Measurements from ENCODE around the gene MRPL38.

Gene MRPL38

DNA sequence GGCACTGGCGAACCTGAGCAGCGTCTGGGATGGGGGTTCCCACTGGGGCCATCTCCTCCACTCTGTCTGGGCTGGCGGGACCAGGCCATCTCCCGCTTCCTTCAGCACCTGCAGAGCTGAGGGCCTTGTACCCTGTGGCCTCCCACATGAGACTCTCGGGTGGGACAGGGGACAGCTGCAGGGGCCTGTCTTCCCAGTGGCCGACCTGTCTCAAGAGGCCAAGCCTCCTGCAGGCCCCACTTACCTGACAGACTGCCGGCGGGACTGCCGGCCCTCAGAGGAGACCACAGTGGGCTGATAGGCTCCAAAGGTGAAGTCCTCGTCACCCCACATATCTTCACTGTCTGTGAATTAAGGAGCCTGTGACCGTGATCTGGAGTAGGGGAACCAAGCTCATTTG, 20.4 kb upstream of the MRPL38 start:
- ATAC-seq, result no peak
- H3K27ac Mint-ChIP-seq, result no peak overlapping the region
- no peaks in the 10 kb centered on the region for H3K4me1 Mint-ChIP-seq
- peaks cover 9% of the 10 kb centered on the region for H3K36me3 Mint-ChIP-seq
- no peaks in the 10 kb centered on the region for H3K27me3 Mint-ChIP-seq
- H3K4me3 Mint-ChIP-seq, result no peak overlapping the region
- no peaks in the 10 kb centered on the region for H3K9me3 Mint-ChIP-seq

DNA sequence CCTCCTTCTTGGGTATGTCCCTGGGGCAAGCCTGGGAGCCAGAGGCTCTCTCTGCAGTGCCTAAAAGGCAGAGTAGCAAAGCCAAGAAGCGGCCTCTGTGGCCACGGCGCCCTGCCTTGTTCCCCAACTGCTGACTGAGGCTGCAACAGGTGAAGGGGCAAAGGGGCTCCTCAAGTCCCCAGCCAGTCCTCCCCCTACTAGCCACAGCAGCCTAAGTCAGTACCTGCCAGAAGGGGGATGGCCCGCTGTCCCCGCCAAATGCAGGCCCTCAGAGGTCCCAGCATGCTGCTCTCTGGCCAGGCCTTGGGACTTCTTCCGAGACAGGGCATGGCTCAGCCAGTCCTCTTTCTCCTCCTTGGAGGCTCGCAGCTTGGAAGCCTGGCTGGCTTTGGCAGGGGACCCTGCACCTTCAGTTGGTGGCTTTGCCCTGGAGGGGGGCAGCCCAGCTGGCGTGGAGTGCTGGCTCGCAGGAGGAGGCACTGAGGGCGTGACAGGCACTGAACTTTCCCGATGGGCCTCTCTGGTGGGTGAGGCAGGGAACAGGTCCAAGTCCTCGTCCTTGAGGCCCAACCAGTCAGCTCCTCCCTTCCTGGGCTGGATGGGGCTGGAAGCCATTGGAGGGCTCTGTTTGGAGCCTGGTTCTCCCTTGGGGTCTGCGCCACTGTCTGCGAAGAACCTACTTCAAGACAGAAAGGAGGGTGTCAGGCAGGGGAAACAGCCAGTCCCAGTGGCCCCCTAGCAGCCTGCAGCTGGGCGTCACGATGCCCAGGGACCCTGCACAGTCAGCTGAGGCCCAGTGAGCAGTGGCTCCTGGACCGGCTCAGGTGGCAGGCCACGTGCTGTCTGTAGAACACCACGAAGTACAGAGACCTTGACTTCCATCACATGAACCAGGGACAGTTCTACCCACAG, 18.5 kb upstream of the MRPL38 start:
- no peak for ATAC-seq
- no peaks in the 10 kb centered on the region for H3K9me3 Mint-ChIP-seq
- peaks cover 17% of the 10 kb centered on the region for H3K36me3 Mint-ChIP-seq
- no peaks in the 10 kb centered on the region for H3K4me1 Mint-ChIP-seq
- no peak overlapping the region for H3K4me3 Mint-ChIP-seq
- H3K27ac Mint-ChIP-seq, result no peak overlapping the region
- no peaks in the 10 kb centered on the region for H3K27me3 Mint-ChIP-seq

DNA sequence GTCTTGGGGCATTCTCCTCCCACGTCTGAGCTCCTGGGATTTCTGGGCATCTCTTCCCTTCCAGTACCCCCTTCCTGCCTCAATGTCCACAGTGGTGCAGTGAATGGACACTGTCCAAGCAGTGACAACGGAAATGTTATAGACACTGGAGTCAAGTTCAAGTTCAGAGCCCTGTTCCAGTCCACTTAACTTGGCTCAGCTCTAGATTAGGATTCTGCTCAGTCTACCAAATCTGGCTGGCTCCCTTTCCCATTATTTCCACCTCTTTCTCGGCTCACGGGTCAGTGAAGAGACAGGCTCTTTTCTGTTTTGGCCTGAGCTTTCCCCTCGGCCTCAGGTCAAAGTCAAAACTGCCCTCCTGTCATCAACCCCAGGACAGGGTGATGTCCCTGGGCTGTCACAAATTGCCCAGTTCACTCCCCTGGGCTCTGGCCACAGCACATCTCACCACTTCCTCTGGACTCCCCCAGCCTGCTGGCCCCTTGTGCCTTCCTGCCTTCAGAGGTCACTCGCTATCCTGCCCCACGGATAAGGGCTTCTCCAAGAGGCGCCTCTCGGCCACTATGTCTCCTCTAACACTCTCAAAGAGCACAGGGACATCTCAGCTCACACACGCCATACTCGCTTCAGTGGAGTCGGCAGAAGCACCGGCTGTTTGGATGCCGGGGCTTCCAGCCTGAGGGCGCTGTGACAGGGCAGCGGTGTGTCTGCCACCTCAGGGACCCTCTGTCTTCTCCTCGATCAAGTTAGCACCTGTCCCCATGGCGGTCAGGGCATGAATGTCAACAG, 17.7 kb upstream of the MRPL38 start:
- Mint-ChIP-seq H3K36me3 (peaks cover 18% of the 10 kb centered on the region), H3K4me3 (no peak overlapping the region), H3K4me1 (no peaks in the 10 kb centered on the region), H3K27ac (no peak overlapping the region), H3K27me3 (no peaks in the 10 kb centered on the region), H3K9me3 (no peaks in the 10 kb centered on the region)
- ATAC-seq, result no peak

DNA sequence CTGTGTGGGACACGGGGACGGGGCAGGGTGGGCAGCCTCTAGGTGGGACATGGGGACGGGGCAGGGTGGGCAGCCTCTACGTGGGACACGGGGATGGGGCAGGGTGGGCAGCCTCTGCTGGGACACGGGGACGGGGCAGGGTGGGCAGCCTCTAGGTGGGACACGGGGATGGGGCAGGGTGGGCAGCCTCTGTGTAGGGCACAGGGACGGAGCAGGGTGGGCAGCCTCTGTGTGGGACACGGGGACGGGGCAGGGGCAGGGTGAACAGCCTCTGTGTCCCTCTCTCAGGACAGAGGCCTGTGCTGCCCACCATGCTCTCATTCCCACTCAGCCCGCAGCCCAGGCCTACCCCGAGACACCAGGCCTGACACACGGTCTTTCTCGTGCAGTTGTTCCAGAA, 16.9 kb upstream of the MRPL38 start:
- Mint-ChIP-seq H3K9me3 (no peaks in the 10 kb centered on the region), H3K27me3 (no peaks in the 10 kb centered on the region), H3K27ac (no peak overlapping the region), H3K36me3 (peaks cover 19% of the 10 kb centered on the region), H3K4me1 (no peaks in the 10 kb centered on the region), H3K4me3 (no peak overlapping the region)
- ATAC-seq, result no peak

DNA sequence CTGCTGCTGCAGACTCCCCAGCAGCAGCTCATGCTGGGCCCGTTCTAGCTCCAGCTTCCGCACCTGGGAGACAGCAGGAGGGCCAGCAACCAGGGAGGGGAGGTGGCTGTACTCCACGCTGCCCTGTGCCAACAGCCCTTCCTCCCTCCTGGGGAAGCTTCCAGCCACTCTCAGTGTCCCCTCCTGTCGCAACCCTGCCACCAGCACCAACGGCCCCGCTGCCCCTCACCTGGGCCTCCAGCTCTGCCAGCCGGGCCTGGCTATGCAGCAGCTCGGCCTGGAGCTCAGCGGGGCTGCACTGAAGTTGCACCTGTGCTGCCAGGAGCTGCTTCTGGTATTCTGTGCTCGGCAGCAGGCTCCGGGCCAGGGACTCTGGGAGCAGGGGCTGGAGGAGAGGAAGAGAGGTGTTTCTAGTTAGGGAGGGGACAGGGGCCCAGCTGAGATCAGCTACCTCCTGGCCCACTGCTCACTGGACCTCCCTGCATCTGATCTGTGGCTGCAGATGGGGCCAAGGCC, 15.4 kb upstream of the MRPL38 start:
- ATAC-seq, result no peak
- H3K4me3 Mint-ChIP-seq, result no peak overlapping the region
- no peaks in the 10 kb centered on the region for H3K4me1 Mint-ChIP-seq
- H3K27ac Mint-ChIP-seq, result no peak overlapping the region
- H3K9me3 Mint-ChIP-seq, result no peaks in the 10 kb centered on the region
- H3K36me3 Mint-ChIP-seq, result peaks cover 17% of the 10 kb centered on the region
- no peaks in the 10 kb centered on the region for H3K27me3 Mint-ChIP-seq

DNA sequence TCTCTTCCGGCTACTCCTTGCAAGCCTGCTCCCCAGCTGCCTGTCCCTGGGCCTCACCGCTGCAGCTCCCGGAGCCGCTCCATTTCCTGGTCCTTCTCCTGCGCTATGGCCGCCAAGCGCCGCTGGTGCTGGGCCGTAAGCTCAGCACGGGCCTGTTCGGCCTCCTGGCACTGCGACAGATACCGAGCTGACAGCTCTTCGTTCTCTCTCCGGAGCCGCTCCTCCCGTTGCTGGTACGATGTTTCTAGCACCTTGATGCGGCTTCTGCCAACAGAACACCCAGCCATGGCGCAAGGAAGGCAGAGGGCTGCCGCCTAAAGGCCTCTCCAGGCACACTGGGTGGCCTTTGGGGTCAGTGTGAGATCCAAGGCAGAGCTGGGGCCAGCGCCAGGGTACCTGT, 14.9 kb upstream of the MRPL38 start:
- no peaks in the 10 kb centered on the region for H3K27me3 Mint-ChIP-seq
- H3K4me3 Mint-ChIP-seq, result no peak overlapping the region
- H3K4me1 Mint-ChIP-seq, result no peaks in the 10 kb centered on the region
- H3K9me3 Mint-ChIP-seq, result no peaks in the 10 kb centered on the region
- no peak for ATAC-seq
- H3K36me3 Mint-ChIP-seq, result peaks cover 21% of the 10 kb centered on the region
- H3K27ac Mint-ChIP-seq, result no peak overlapping the region

DNA sequence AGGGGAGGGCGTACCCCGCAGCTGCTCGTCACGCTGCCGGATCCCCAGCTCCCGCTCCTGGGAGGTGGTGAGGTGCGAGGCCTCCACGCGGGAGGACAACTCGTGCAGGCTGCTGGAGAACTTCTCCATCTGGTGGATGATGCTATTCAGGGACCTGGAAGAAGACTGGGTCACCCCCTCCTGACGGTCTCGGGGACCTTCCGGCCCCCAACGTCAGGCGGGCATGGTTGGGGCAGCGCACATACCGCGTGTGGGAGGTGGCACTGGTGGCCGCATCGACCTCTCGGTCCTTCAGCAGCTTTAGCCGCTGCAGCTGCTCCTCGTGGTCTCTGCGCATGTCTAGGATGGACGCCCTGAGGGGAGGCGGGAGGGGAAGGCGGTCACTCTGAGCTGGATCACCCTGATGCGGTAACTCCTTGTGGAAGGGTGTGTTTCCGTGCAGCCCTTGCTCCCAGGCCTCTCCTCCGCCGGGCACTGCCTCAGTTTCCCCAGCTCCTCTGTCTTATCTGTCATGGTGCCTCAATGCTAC, 13.3 kb upstream of the MRPL38 start:
- H3K36me3 Mint-ChIP-seq, result peaks cover 32% of the 10 kb centered on the region
- no peaks in the 10 kb centered on the region for H3K4me1 Mint-ChIP-seq
- H3K27ac Mint-ChIP-seq, result no peak overlapping the region
- no peak for ATAC-seq
- no peak overlapping the region for H3K4me3 Mint-ChIP-seq
- H3K9me3 Mint-ChIP-seq, result no peaks in the 10 kb centered on the region
- no peaks in the 10 kb centered on the region for H3K27me3 Mint-ChIP-seq

DNA sequence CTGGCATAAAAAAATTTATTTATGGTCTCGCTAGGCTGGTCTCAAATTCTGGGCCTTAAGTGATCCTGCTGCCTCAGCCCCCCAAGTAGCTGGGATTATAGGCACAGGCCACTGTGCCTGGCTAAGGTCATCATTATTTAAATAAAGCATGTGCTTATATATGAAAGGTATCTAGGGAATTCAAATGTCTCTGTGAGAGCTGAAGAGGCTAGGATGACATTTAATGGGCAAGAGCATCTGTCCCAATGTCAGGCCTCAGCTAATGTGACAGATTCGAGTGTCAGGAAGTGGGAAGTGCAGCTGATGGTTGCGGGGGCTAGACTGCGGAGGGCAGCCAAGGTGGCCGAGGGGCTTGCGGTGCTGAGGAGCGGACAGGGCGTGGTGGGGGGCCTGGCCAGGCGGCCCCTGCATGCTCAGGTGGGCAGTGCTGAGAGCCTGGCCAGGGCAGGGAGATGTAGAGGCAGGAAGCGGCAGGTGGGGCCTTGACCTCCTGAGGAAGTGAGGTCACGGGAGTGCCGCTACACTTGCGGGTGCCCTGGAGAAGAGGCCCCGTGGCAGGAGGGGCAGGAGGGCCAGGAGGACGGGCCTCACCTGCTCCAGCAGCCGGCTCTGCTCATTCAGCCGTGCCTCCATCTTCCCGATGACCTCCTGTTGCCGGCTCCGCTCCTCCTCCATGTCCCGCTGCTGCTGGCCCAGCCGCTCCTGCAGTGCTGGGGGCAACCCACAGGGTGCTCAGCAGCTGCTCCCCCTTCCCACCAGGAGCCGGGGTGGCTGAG, 12.6 kb upstream of the MRPL38 start:
- H3K9me3 Mint-ChIP-seq, result no peaks in the 10 kb centered on the region
- no peaks in the 10 kb centered on the region for H3K4me1 Mint-ChIP-seq
- no peak overlapping the region for H3K4me3 Mint-ChIP-seq
- H3K36me3 Mint-ChIP-seq, result peaks cover 28% of the 10 kb centered on the region
- no peak for ATAC-seq
- H3K27me3 Mint-ChIP-seq, result no peaks in the 10 kb centered on the region
- no peak overlapping the region for H3K27ac Mint-ChIP-seq

DNA sequence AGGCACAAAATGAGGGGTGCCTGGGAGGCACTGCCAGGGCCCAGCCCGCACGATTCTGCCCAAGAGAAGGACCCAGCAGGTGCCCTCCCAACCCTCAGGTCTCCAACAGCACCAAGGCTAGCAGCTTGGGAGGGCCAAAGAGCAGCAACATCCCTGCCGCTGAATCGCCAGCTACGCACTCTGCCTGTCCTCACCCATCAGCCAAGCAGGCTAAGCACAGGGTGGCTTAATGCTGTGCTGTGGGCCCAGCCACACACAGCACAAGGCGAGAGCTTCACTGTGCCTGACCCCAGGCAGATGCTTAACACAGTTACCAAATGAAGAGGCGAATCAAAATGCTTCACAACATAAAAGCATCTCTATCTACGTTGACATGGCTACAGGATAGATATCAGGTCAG, 10.6 kb upstream of the MRPL38 start:
- no peak overlapping the region for H3K4me3 Mint-ChIP-seq
- H3K4me1 Mint-ChIP-seq, result no peaks in the 10 kb centered on the region
- no peaks in the 10 kb centered on the region for H3K9me3 Mint-ChIP-seq
- no peak for ATAC-seq
- H3K27me3 Mint-ChIP-seq, result no peaks in the 10 kb centered on the region
- peaks cover 35% of the 10 kb centered on the region for H3K36me3 Mint-ChIP-seq
- H3K27ac Mint-ChIP-seq, result no peak overlapping the region

DNA sequence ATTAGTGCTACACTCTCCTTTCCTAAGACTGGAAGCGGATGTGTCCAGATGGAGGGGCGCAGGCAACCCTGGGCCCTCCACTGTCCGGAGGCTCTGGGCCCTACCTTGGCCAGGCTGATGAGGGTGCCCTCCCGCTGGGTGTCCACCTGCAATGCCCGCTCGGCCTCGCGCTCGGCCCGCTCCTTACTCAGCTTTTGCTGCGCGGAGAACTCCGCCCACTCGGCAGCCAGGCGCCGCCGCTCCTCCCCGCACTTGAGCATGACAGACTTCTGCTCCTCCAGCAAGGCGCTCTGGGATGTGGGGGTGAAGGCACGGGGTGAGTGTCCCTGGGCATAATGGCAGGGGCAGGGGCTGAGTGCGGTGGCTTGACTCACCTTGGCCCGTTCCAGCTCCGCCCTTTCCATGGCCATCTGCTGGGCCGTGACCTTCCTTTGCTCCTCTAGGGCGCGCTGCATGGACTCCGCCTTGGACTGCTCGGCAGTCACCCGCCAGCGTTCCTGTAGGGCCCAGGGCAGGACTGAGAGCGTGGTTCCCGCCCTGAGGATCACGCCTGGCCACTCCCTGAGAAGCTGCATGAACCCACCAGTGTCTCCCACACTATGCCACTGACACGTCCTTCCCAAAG, 10.1 kb upstream of the MRPL38 start:
- H3K27me3 Mint-ChIP-seq, result no peaks in the 10 kb centered on the region
- no peak for ATAC-seq
- no peak overlapping the region for H3K27ac Mint-ChIP-seq
- no peaks in the 10 kb centered on the region for H3K9me3 Mint-ChIP-seq
- no peak overlapping the region for H3K4me3 Mint-ChIP-seq
- no peaks in the 10 kb centered on the region for H3K4me1 Mint-ChIP-seq
- H3K36me3 Mint-ChIP-seq, result peaks cover 33% of the 10 kb centered on the region

DNA sequence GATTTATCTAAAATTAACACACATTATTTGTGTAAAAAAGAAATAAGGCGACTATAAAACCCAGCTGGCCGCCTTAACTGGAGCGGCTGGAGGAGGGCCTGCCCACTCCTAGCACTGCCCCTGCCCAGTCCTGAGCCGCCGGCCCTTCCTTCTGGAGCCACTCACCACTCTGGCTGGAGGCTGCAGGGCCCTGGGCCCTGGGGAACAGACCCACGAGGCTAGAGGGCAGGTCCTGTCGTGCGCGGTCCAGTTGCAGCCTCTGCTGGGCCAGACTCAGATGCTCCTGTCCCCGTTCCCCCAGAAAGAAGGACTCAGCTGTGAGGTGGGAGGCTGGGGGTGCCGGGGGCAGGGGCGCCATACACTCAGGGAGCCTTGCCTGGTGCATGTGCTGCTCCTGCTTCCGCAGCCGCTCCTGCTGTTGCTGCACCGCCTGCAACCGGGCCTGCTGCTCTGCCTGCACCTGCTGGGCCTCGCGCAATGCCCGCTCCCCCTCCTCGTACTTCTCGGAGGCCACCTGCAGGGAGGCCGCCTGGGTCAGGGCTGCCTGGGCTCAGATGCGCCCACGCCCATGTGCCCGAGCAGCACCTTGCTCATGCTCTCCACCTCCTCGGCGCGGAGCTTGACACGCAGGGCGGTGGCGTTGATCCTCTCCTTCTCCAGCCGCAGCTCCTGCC, 9.0 kb upstream of the MRPL38 start:
- no peak for ATAC-seq
- no peaks in the 10 kb centered on the region for H3K27me3 Mint-ChIP-seq

DNA sequence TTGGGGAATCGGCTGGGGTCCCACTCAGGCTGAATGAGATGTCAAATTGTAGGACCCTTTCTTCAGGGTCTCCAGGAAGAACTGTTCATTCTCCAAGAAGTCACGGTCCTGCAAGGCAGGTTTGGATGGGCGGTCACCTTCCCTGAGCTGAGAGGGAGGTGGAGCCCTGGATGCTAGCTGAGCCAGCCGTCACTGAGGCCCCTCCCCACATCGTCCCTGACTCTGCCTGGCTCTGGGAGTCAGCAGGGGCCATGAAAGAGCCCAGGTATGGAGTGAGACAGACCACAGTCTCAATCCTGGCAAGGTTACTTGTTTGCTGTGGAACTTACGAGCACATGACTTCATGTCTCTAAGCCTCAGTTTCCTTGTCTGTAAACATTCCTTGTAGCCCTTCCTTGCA, 6.0 kb upstream of the MRPL38 start:
- no peaks in the 10 kb centered on the region for H3K9me3 Mint-ChIP-seq
- no peak for ATAC-seq
- no peak overlapping the region for H3K4me3 Mint-ChIP-seq
- H3K27me3 Mint-ChIP-seq, result no peaks in the 10 kb centered on the region
- H3K27ac Mint-ChIP-seq, result no peak overlapping the region
- peaks cover 22% of the 10 kb centered on the region for H3K36me3 Mint-ChIP-seq
- H3K4me1 Mint-ChIP-seq, result no peaks in the 10 kb centered on the region

More for the DNA sequence above, 9.0 kb upstream of the MRPL38 start:
- Mint-ChIP-seq H3K9me3 (no peaks in the 10 kb centered on the region), H3K4me1 (no peaks in the 10 kb centered on the region), H3K27ac (no peak overlapping the region), H3K36me3 (peaks cover 27% of the 10 kb centered on the region), H3K4me3 (no peak overlapping the region)

DNA sequence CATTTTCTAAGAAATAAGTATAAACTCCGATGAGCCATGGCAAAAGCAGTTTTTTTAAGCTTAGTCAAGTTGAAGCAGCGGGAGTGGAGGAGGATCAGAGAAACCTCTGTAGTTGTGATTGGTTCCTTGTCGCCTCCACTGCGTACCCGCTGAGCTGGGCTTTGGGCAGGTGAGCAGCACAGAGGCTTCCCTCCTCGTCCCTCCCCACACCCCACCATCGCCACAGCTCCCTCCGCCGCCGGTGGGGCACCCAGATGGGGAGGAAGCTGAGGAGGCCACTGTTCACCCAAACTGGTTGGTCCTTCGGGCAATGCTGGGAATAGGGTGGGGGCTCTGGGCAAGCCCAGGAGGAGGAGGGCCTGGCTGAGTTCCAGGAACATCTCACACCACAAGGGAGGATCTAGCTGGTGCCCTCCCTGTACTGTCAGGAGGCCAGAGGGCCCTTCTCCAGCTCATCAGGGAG, 5.2 kb upstream of the MRPL38 start:
- Mint-ChIP-seq H3K27me3 (no peaks in the 10 kb centered on the region), H3K4me1 (peaks cover 4% of the 10 kb centered on the region), H3K36me3 (peaks cover 20% of the 10 kb centered on the region), H3K9me3 (no peaks in the 10 kb centered on the region), H3K27ac (no peak overlapping the region), H3K4me3 (no peak overlapping the region)
- ATAC-seq, result no peak

Measured in stimulated activated memory B cell treated with anti-CD40 and anti-IgM and Interleukin-4, amounts not matched to agents 10 μg/mL and 1 μg/mL and 100 μg/mL, for 72 hours (primary cell).